ENCODE measurements around the gene TEAD1. TPM values are rescaled to one million over a fixed set of nuclear protein-coding genes. Genes with fewer than 3 reads are reported as not detected.
A peak's percentile ranks its signal among the peaks of the same experiment; 100 is the strongest.

Gene TEAD1
- total and polyA plus RNA-seq, 9 of the 15 experiments (the other 6 are each of a cell fraction or from before 2014, with no cell fraction given), result 1.7 to 17.7 (median 10.8) TPM

DNA sequence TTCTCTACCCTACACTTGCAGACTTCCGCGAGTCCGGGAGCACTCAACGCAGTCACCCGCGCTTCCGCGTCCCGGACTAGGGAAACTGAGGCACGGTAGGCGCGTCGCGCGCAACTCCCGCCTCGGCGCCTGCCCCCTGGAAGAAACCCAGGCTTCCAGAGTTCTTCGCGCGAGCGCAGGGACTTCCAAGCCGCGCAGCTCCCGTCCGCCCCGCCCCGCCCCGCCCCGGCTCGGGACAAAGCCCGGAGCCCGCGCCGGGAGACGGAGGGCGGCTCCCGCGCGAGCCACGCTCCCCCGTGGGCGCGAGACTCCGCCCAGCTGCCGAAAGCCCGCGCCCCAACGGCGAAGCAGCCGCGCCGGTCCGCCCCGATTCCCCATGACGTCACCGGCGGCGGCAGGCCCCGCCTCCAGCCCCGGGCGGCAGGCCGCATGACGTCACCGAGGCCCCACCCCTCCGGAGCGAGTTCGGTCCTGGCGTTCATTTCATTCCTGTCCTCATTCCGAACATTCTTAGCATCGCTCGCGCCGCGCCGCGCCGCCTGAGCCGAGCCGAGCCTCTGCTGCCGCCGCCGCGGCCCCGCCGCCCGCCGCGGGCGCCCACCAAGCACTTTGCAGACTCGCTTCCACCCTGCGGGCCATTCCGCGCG lies at the start of gene TEAD1 (continued):
- TF ChIP-seq ELF2 (CRISPR knock-in tag; IDR thresholded peaks at IDR 0.05) (peak; percentile 67; the same call in 1 of the 2 replicates), KHSRP (IDR thresholded peaks at IDR 0.05) (peak; percentile 87), HMGXB4 (CRISPR knock-in tag; IDR thresholded peaks at IDR 0.05) (peak; percentile 61; the same call in 1 of the 2 replicates), GABPB1 (CRISPR knock-in tag; IDR thresholded peaks at IDR 0.05) (peak; percentile 58; the same call in 1 of the 2 replicates), FOSL1 (tag; conservative IDR thresholded peaks at IDR 0.05) (peak; percentile 78), ZNF79 (CRISPR knock-in tag; IDR thresholded peaks at IDR 0.05; ENCODE audit: low read depth) (no peak), TBP (optimal IDR thresholded peaks at IDR 0.05; ENCODE audit: low read depth, low read length) (peak; percentile 81), JUNB (CRISPR knock-in tag; conservative IDR thresholded peaks at IDR 0.05) (peak; percentile 100), RREB1 (CRISPR knock-in tag; IDR thresholded peaks at IDR 0.05) (peak; percentile 88), JUN (IDR thresholded peaks at IDR 0.05; ENCODE audit: borderline replicate concordance, low read depth, low read length) (peak; percentile 99), JUN (CRISPR knock-in tag; IDR thresholded peaks at IDR 0.05; ENCODE audit: borderline replicate concordance) (no peak), ZFP30 (CRISPR knock-in tag; IDR thresholded peaks at IDR 0.05; ENCODE audit: borderline replicate concordance) (no peak), ZNF311 (CRISPR knock-in tag; IDR thresholded peaks at IDR 0.05) (0 out of 2 replicates have a peak, but pooled peaks have one; percentile 28), RUNX1 (IDR thresholded peaks at IDR 0.05; ENCODE audit: low read depth) (no peak), ATF1 (CRISPR knock-in tag; IDR thresholded peaks at IDR 0.05) (peak; percentile 78), ATF1 (tag; IDR thresholded peaks at IDR 0.05) (peak; percentile 99), TRIM24 (IDR thresholded peaks at IDR 0.05) (no peak), TEAD4 (IDR thresholded peaks at IDR 0.05; ENCODE audit: low read length) (peak; percentile 79), TEAD4 (CRISPR knock-in tag; IDR thresholded peaks at IDR 0.05; ENCODE audit: borderline replicate concordance) (no peak), MTF1 (CRISPR knock-in tag; IDR thresholded peaks at IDR 0.05; ENCODE audit: borderline replicate concordance) (no peak), SMARCE1 (IDR thresholded peaks at IDR 0.05) (0 out of 2 replicates have a peak, but pooled peaks have one; percentile 51)
- TF ChIP-seq, protein P1, sequence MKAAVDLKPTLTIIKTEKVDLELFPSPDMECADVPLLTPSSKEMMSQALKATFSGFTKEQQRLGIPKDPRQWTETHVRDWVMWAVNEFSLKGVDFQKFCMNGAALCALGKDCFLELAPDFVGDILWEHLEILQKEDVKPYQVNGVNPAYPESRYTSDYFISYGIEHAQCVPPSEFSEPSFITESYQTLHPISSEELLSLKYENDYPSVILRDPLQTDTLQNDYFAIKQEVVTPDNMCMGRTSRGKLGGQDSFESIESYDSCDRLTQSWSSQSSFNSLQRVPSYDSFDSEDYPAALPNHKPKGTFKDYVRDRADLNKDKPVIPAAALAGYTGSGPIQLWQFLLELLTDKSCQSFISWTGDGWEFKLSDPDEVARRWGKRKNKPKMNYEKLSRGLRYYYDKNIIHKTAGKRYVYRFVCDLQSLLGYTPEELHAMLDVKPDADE (conservative IDR thresholded peaks at IDR 0.05; ENCODE audit: control insufficient read depth, low read depth, low read length), result peak; percentile 45; the same call in 1 of the 2 replicates
